Neural progenitor cell (in vitro differentiated cells): ENCODE results near the gene NSFL1C. TPM values are rescaled to one million over a fixed set of nuclear protein-coding genes. Genes with fewer than 3 reads are reported as not detected.

ENCODE experiments used
- DNase-seq: peaks from one replicate; pipeline ENCODE4 v3.0.0-alpha.2; 2016; ENCODE audit warnings: low spot score
- H2AFZ ChIP-seq: fragments of 200-600 bp; sonication (generic); replicated peaks from 2 replicates; pipeline ENCODE4 v1.6.1; 2016; ENCODE audit warnings: antibody characterized with exemption
- H3F3A ChIP-seq: fragments of 200-600 bp; sonication (generic); 2 replicates; pipeline ENCODE4 v1.6.1; 2016; ENCODE audit warnings: antibody characterized with exemption, low read depth
- H3K27ac ChIP-seq: fragments of 200-600 bp; sonication (generic); 2 replicates; pipeline ENCODE4 v1.5.1; 2016; ENCODE audit warnings: mild to moderate bottlenecking
- H3K27me3 ChIP-seq: fragments of 200-600 bp; sonication (generic); 2 replicates; pipeline ENCODE4 v1.6.1; 2016; ENCODE audit warnings: mild to moderate bottlenecking, moderate library complexity
- H3K36me3 ChIP-seq: fragments of 200-600 bp; sonication (generic); 2 replicates; pipeline ENCODE4 v1.5.1; 2016
- H3K4me1 ChIP-seq: fragments of 200-600 bp; sonication (generic); 2 replicates; pipeline ENCODE4 v1.6.1; 2016; ENCODE audit warnings: mixed run types
- H3K4me2 ChIP-seq: fragments of 200-600 bp; sonication (generic); 2 replicates; pipeline ENCODE4 v1.6.1; 2016
- H3K4me3 ChIP-seq: fragments of 200-600 bp; sonication (generic); 2 replicates; pipeline ENCODE4 v1.5.1; 2016
- H3K79me2 ChIP-seq: fragments of 200-600 bp; sonication (generic); 2 replicates; pipeline ENCODE4 v1.6.1; 2016; ENCODE audit warnings: low read depth
- H3K9ac ChIP-seq: fragments of 200-600 bp; sonication (generic); 2 replicates; pipeline ENCODE4 v1.6.1; 2016
- H3K9me3 ChIP-seq: fragments of 200-600 bp; sonication (generic); 2 replicates; pipeline ENCODE4 v1.5.1; 2016; ENCODE audit warnings: low read depth
- H4K20me1 ChIP-seq: fragments of 200-600 bp; sonication (generic); 2 replicates; pipeline ENCODE4 v1.6.1; 2016; ENCODE audit warnings: low read depth
- H3K27ac Mint-ChIP-seq: 3 replicates; pipeline ENCODE4 v1.8.0; 2021; ENCODE audit warnings: mixed read lengths
- H3K27me3 Mint-ChIP-seq: 2 replicates; pipeline ENCODE4 v1.8.0; 2022; ENCODE audit warnings: low read depth, mild to moderate bottlenecking, inconsistent platforms, moderate library complexity, mixed read lengths; ENCODE audit not compliant: insufficient read depth
- H3K36me3 Mint-ChIP-seq: 3 replicates; pipeline ENCODE4 v1.8.0; 2021; ENCODE audit warnings: mixed read lengths
- H3K4me1 Mint-ChIP-seq: 3 replicates; pipeline ENCODE4 v1.8.0; 2021; ENCODE audit warnings: mixed read lengths
- H3K4me3 Mint-ChIP-seq: 3 replicates; pipeline ENCODE4 v1.8.0; 2021; ENCODE audit warnings: mild to moderate bottlenecking, moderate library complexity, mixed read lengths
- H3K9me3 Mint-ChIP-seq: 3 replicates; pipeline ENCODE4 v1.8.0; 2020; ENCODE audit warnings: mixed read lengths
- EZH2 ChIP-seq: fragments of 200-600 bp; sonication (generic); IDR thresholded peaks from 2 replicates; pipeline ENCODE4 v1.6.1; 2017; ENCODE audit warnings: antibody characterized with exemption, mild to moderate bottlenecking, moderate library complexity
- EZH2phosphoT487 ChIP-seq: fragments of 200-600 bp; sonication (generic); IDR thresholded peaks from 2 replicates; pipeline ENCODE4 v1.6.1; 2017; ENCODE audit warnings: antibody characterized with exemption
- total RNA-seq: library from RNA; depleted of rRNA; stranded (reverse); fragments of >200 nt; gene quantifications from 2 replicates; pipeline ENCODE4 v1.2.3, GENCODE V29; 2015; ENCODE audit warnings: low replicate concordance
- TF ChIP-seq, protein P1 (sequence below): fragments of 200-600 bp; sonication (generic); IDR thresholded peaks from 2 replicates; pipeline ENCODE4 v1.5.1; 2017; ENCODE audit warnings: antibody characterized with exemption, mild to moderate bottlenecking

Gene NSFL1C
- total RNA-seq, 1 donor from 2014 or later: 30.5 TPM

DNA sequence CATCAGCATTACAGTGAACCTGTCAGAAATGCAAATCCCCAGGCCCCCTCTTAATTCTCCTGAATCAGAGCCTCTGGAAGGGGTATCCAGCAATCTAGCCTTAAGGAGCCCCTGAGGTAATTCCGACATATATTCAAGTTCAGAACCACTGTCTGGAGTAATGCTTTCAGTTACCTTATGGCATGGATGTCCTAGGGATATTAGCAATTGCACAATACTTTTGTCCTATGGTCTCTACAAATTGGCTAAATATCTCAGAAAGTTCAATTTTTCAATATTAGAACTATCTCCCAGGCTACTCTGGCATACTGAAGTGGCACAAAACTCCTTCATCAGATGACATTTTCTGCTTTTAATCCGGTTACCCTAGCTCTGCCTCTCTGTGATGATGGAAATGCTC lies 6.4 kb downstream of the NSFL1C start:
- no peak overlapping the region for H3K4me2 ChIP-seq
- H3K9ac ChIP-seq: no peak overlapping the region
- TF ChIP-seq EZH2: no peak
- TF ChIP-seq EZH2phosphoT487: no peak
- TF ChIP-seq, protein P1, sequence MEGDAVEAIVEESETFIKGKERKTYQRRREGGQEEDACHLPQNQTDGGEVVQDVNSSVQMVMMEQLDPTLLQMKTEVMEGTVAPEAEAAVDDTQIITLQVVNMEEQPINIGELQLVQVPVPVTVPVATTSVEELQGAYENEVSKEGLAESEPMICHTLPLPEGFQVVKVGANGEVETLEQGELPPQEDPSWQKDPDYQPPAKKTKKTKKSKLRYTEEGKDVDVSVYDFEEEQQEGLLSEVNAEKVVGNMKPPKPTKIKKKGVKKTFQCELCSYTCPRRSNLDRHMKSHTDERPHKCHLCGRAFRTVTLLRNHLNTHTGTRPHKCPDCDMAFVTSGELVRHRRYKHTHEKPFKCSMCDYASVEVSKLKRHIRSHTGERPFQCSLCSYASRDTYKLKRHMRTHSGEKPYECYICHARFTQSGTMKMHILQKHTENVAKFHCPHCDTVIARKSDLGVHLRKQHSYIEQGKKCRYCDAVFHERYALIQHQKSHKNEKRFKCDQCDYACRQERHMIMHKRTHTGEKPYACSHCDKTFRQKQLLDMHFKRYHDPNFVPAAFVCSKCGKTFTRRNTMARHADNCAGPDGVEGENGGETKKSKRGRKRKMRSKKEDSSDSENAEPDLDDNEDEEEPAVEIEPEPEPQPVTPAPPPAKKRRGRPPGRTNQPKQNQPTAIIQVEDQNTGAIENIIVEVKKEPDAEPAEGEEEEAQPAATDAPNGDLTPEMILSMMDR: no peak
- Mint-ChIP-seq H3K27ac (no peak overlapping the region), H3K36me3 (peaks cover 6% of the 10 kb centered on the region), H3K4me3 (no peak overlapping the region), H3K9me3 (no peaks in the 10 kb centered on the region), H3K4me1 (peaks cover 5% of the 10 kb centered on the region), H3K27me3 (peaks cover 2% of the 10 kb centered on the region)
- H3K36me3 ChIP-seq: no peaks in the 10 kb centered on the region
- H3K27me3 ChIP-seq: no peaks in the 10 kb centered on the region
- no peak for DNase-seq
- peaks cover 32% of the 10 kb centered on the region for H4K20me1 ChIP-seq
- H3K4me1 ChIP-seq: no peaks in the 10 kb centered on the region
- H3K27ac ChIP-seq: no peak overlapping the region
- no peaks in the 10 kb centered on the region for H3F3A ChIP-seq
- H3K4me3 ChIP-seq: no peak overlapping the region
- H3K79me2 ChIP-seq: peaks cover 26% of the 10 kb centered on the region
- H2AFZ ChIP-seq: no peak overlapping the region
- no peaks in the 10 kb centered on the region for H3K9me3 ChIP-seq

DNA sequence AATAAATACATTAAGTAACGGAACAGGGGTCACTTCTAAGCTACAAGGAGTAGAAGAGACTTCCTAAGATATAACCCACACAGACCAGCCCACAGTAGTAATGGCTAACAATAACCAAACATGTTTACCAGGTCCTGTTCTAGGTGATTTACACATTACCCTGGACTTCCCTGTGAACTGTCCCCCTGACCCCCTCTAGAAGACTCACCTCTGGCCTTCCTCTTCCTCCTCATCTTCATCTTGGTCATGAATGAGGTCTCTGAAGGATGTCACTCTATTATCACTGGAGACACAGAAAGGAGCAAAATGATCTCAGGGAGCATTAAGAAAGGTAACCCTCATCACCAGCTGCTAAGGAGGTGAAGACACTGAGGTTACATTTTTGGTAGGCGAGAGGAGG lies 8.7 kb downstream of the NSFL1C start:
- peaks cover 3% of the 10 kb centered on the region for H3K79me2 ChIP-seq
- Mint-ChIP-seq H3K27ac (no peak overlapping the region), H3K9me3 (no peaks in the 10 kb centered on the region), H3K36me3 (peaks cover 12% of the 10 kb centered on the region), H3K4me1 (no peaks in the 10 kb centered on the region), H3K4me3 (no peak overlapping the region), H3K27me3 (no peaks in the 10 kb centered on the region)
- no peak for TF ChIP-seq EZH2
- no peak for TF ChIP-seq EZH2phosphoT487
- TF ChIP-seq, protein P1: no peak
- H3K4me3 ChIP-seq: no peak overlapping the region
- H3F3A ChIP-seq: no peaks in the 10 kb centered on the region
- H3K27me3 ChIP-seq: no peaks in the 10 kb centered on the region
- no peaks in the 10 kb centered on the region for H3K9me3 ChIP-seq
- no peak overlapping the region for H3K4me2 ChIP-seq
- H3K4me1 ChIP-seq: no peaks in the 10 kb centered on the region
- no peak overlapping the region for H2AFZ ChIP-seq
- peaks cover 14% of the 10 kb centered on the region for H4K20me1 ChIP-seq
- no peak overlapping the region for H3K27ac ChIP-seq
- H3K9ac ChIP-seq: no peak overlapping the region
- no peak for DNase-seq
- H3K36me3 ChIP-seq: peaks cover 4% of the 10 kb centered on the region

DNA sequence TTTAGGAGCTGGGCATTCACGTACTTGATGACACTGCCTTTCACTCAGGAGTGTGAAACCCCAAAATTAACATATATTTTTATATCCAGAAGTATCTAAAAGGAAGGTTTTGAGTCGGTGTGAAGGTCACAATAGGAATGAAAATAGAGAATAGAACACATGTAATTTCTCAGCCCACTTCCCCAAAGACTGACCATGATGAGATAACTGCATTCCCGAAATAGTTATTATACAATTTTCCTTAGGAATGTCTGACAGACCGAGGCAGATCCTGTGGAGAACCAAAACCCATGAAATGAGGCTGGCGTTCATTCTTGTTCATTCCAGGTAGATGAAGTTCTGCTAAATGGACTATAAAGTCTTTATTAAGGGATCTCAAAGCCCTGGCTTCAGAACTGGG lies 10.3 kb downstream of the NSFL1C start:
- Histone ChIP-seq H3K4me2 (no peak overlapping the region), H3K79me2 (no peaks in the 10 kb centered on the region), H3K9ac (no peak overlapping the region), H3K27ac (no peak overlapping the region), H3K4me1 (no peaks in the 10 kb centered on the region), H3F3A (no peaks in the 10 kb centered on the region), H2AFZ (no peak overlapping the region), H4K20me1 (peaks cover 7% of the 10 kb centered on the region), H3K9me3 (no peaks in the 10 kb centered on the region), H3K4me3 (no peak overlapping the region), H3K36me3 (peaks cover 21% of the 10 kb centered on the region), H3K27me3 (no peaks in the 10 kb centered on the region)
- peaks cover 20% of the 10 kb centered on the region for H3K36me3 Mint-ChIP-seq
- no peak for DNase-seq
- H3K27ac Mint-ChIP-seq: no peak overlapping the region
- no peaks in the 10 kb centered on the region for H3K9me3 Mint-ChIP-seq
- TF ChIP-seq, protein P1: no peak
- TF ChIP-seq EZH2phosphoT487 (no peak), EZH2 (no peak)
- no peaks in the 10 kb centered on the region for H3K4me1 Mint-ChIP-seq
- no peaks in the 10 kb centered on the region for H3K27me3 Mint-ChIP-seq
- no peak overlapping the region for H3K4me3 Mint-ChIP-seq
